HepG2 (cell line): ENCODE measurements around the gene RACGAP1. TPM values are rescaled to one million over a fixed set of nuclear protein-coding genes. Genes with fewer than 3 reads are reported as not detected.

Experiments used
- ATAC-seq: fragments of 200-7000 bp; cut with Tn5 transposase; 3 replicates; pipeline ENCODE4 v1.9.1; 2020; ENCODE audit warnings: mild to moderate bottlenecking, moderate library complexity
- BruUV-seq: library from RNA; stranded (reverse); fragments of 400-500 nt; replicated peaks from 2 replicates; lab custom pipeline; 2021; lab: Mats Ljungman, UMichigan
- CTCF ChIA-PET: fragments of 300-600 bp; formaldehyde crosslinking; extraction: SDS; loops from one replicate; lab custom pipeline; 2021; ENCODE audit warnings: low total read pairs, inconsistent platforms, low intra/inter-chr PET ratio; lab: Yijun Ruan, JAX
- POLR2A ChIA-PET: fragments of 350-600 bp; sonication (Branson Sonifier 250); formaldehyde crosslinking; loops from one replicate; lab custom pipeline; 2020; ENCODE audit warnings: antibody characterized with exemption, inconsistent platforms; lab: Yijun Ruan, JAX
- DNase-seq: peaks from one replicate; pipeline ENCODE4 v3.0.0-alpha.2; 2015; ENCODE audit warnings: low spot score
- FAIRE-seq: peaks from 3 replicates; lab custom pipeline; 2011; peaks lifted over from hg19 to GRCh38; lab: Jason Lieb, UNC
- H2AFZ ChIP-seq: one replicate; pipeline ENCODE4 v1.6.1; 2011; ENCODE audit warnings: low read length, inconsistent platforms
- H3K27ac ChIP-seq: fragments of 300-600 bp; 3 replicates; pipeline ENCODE4 v1.8.0; 2011; ENCODE audit warnings: mixed run types, mild to moderate bottlenecking, mixed read lengths, low read length, inconsistent platforms; ENCODE audit not compliant: insufficient read depth; ENCODE audit errors: extremely low read length
- H3K27me3 ChIP-seq, 2 experiments: fragments of 200-600 bp in 1 of 2; 2 replicates in 1 of 2; 3 replicates in 1 of 2; pipeline versions ENCODE4 v1.6.0 to v1.8.0; 2011; ENCODE audit warnings: low read length in 2 of 2, mild to moderate bottlenecking in 2 of 2, moderate library complexity in 2 of 2, inconsistent platforms in 1 of 2; ENCODE audit not compliant: insufficient read depth in 2 of 2, control insufficient read depth in 1 of 2
- H3K36me3 ChIP-seq, 2 experiments: fragments of 200-600 bp in 1 of 2; replicated peaks in 1 of 2; 2 replicates in 1 of 2; 3 replicates in 1 of 2; pipeline versions ENCODE4 v1.5.1 to v1.8.0; 2011; ENCODE audit warnings: low read length in 2 of 2, inconsistent platforms in 1 of 2; ENCODE audit not compliant: insufficient read depth in 2 of 2, control insufficient read depth in 1 of 2
- H3K4me1 ChIP-seq: 2 replicates; pipeline ENCODE4 v1.5.1; 2012; ENCODE audit warnings: low read length, inconsistent platforms; ENCODE audit not compliant: insufficient read depth
- H3K4me2 ChIP-seq: 2 replicates; pipeline ENCODE4 v1.6.0; 2011; ENCODE audit warnings: low read depth, low read length, inconsistent platforms
- H3K4me3 ChIP-seq, 3 experiments: fragments of 200-600 bp in 1 of 3; sonication (generic), shearing (Covaris generic) in 1 of 3; replicated peaks in 1 of 3; 2 replicates each; pipeline ENCODE4 v1.5.1; 2011 to 2016; ENCODE audit warnings: low read length in 3 of 3, inconsistent platforms in 2 of 3, low read depth in 2 of 3, mild to moderate bottlenecking in 2 of 3, control low read depth in 1 of 3, mixed read lengths in 1 of 3; ENCODE audit not compliant: insufficient read depth in 1 of 3
- H3K79me2 ChIP-seq: one replicate; pipeline ENCODE4 v1.6.1; 2011; ENCODE audit warnings: low read length, inconsistent platforms; ENCODE audit not compliant: insufficient read depth
- H3K9ac ChIP-seq: 2 replicates; pipeline ENCODE4 v1.6.0; 2011; ENCODE audit warnings: mild to moderate bottlenecking, low read depth, low read length, inconsistent platforms; ENCODE audit not compliant: insufficient read depth
- H3K9me3 ChIP-seq: 2 replicates; pipeline ENCODE4 v1.5.1; 2012; ENCODE audit warnings: mild to moderate bottlenecking, low read length
- H4K20me1 ChIP-seq: 2 replicates; pipeline ENCODE4 v1.6.0; 2011; ENCODE audit warnings: inconsistent platforms, mild to moderate bottlenecking, low read length, moderate library complexity; ENCODE audit not compliant: insufficient read depth
- ARNT ChIP-seq: fragments of 450-650 bp; IDR thresholded peaks from 2 replicates; pipeline ENCODE4 v1.6.1; 2017
- BRCA1 ChIP-seq: sonication (generic); formaldehyde crosslinking; IDR thresholded peaks from 2 replicates; pipeline ENCODE4 v1.4.0; 2020; ENCODE audit warnings: missing genetic modification reagents
- DNMT1 ChIP-seq: sonication (generic); formaldehyde crosslinking; IDR thresholded peaks from 2 replicates; pipeline ENCODE4 v1.5.1; 2020; ENCODE audit warnings: mild to moderate bottlenecking, missing genetic modification reagents
- DNMT3B ChIP-seq: conservative IDR thresholded peaks from 2 replicates; pipeline ENCODE4 v1.6.1; 2016; ENCODE audit warnings: missing biosample characterization, control low read depth
- KIAA2018 ChIP-seq: sonication (generic); formaldehyde crosslinking; IDR thresholded peaks from 2 replicates; pipeline ENCODE4 v1.5.0; 2020; ENCODE audit warnings: mild to moderate bottlenecking, missing genetic modification reagents, borderline replicate concordance
- MED13 ChIP-seq: sonication (generic); formaldehyde crosslinking; IDR thresholded peaks from 2 replicates; pipeline ENCODE4 v1.5.0; 2020; ENCODE audit warnings: missing genetic modification reagents
- MLLT10 ChIP-seq: sonication (generic); formaldehyde crosslinking; IDR thresholded peaks from 2 replicates; pipeline ENCODE4 v1.4.0; 2020; ENCODE audit warnings: missing genetic modification reagents
- PHF21A ChIP-seq: sonication (generic); formaldehyde crosslinking; IDR thresholded peaks from 2 replicates; pipeline ENCODE4 v1.5.0; 2020; ENCODE audit warnings: mild to moderate bottlenecking, missing genetic modification reagents
- ZBTB10 ChIP-seq: sonication (generic); formaldehyde crosslinking; IDR thresholded peaks from 2 replicates; pipeline ENCODE4 v1.4.0; 2020; ENCODE audit warnings: missing genetic modification reagents, borderline replicate concordance
- ZKSCAN8 ChIP-seq: IDR thresholded peaks from 2 replicates; pipeline ENCODE4 v1.6.1; 2016; ENCODE audit warnings: borderline replicate concordance, missing genetic modification reagents, missing compliant biosample characterization
- ZNF572 ChIP-seq: sonication (generic); formaldehyde crosslinking; IDR thresholded peaks from 2 replicates; pipeline ENCODE4 v1.5.1; 2020; ENCODE audit warnings: mild to moderate bottlenecking, missing genetic modification reagents
- WGBS: methylation state at CpG from one replicate; pipeline ENCODE4 v1.1.6; 2017; ENCODE audit warnings: low lambda C conversion rate; 5-methylcytosine and 5-hydroxymethylcytosine counted together
- in situ Hi-C: cut with HindIII; loops from 2 replicates; pipeline ENCODE4 v1.10.0; 2017; ENCODE audit warnings: low pct_unique_long_range_greater_than_20kb; ENCODE audit not compliant: extremely low pct_ligation_motif_present
- intact Hi-C: fragments of 100-400 bp; cut with micrococcal nuclease; formaldehyde crosslinking; loops from one replicate; pipeline ENCODE4 v1.10.0; 2022; ENCODE audit not compliant: unreplicated experiment
- polyA plus RNA-seq, 8 experiments: library from polyadenylated mRNA; depleted of rRNA in 3 of 8; stranded (reverse) in 7 of 8; unstranded in 1 of 8; fragments of >200 nt; fragmentation: Illumina TruSeq in 4 of 8; extraction: Trizol in 4 of 8; gene quantifications; 2 replicates each; pipeline versions ENCODE4 v1.2.1 to v1.2.3, GENCODE V29; 2011 to 2016; ENCODE audit warnings: low read depth in 4 of 8, missing spikeins in 1 of 8, mixed read lengths in 1 of 8; ENCODE audit not compliant: insufficient read depth in 1 of 8
- total RNA-seq, 5 experiments: library from RNA; depleted of rRNA; stranded (reverse); fragments of >200 nt; fragmentation: Illumina TruSeq; extraction: Trizol; gene quantifications; 2 replicates each; pipeline ENCODE4 v1.2.3, GENCODE V29; 2016; ENCODE audit warnings: low read depth in 1 of 5

Gene RACGAP1
- total and polyA plus RNA-seq, 2 of the 13 experiments (the other 11 are each of a cell fraction or from before 2014, with no cell fraction given) = 16.7 to 57.9 TPM

GRCh38 chr12:49969027-49969426 is 56.3 kb downstream of the RACGAP1 start:
- Histone ChIP-seq H3K9me3 (no peaks in the 10 kb centered on the region), H3K4me1 (peaks cover 56% of the 10 kb centered on the region), H3K79me2 (no peaks in the 10 kb centered on the region), H3K4me3 (no peak overlapping the region)
- POLR2A ChIA-PET = interaction anchor here (3.0 kb wide), 1 partner anchor 11 kb away, joined by 24 read pairs; no protein-coding TSS in a partner anchor
- CTCF ChIA-PET = interaction anchor here (3.5 to 3.9 kb wide), 2 partner anchors 88 to 101 kb away, joined by 43 to 65 read pairs; partner anchors contain the start of gene ASIC1
- no peak for TF ChIP-seq MED13 (CRISPR knock-in tag)
- TF ChIP-seq ZKSCAN8 (CRISPR knock-in tag) = no peak
- TF ChIP-seq ZNF572 (CRISPR knock-in tag) = no peak
- TF ChIP-seq ZBTB10 (CRISPR knock-in tag) = no peak
- no peak for TF ChIP-seq DNMT3B (CRISPR knock-in tag)
- TF ChIP-seq BRCA1 (CRISPR knock-in tag) = no peak
- TF ChIP-seq KIAA2018 (CRISPR knock-in tag) = no peak
- TF ChIP-seq MLLT10 (CRISPR knock-in tag) = no peak
- TF ChIP-seq ARNT = no peak
- no peak for TF ChIP-seq DNMT1 (CRISPR knock-in tag)
- TF ChIP-seq PHF21A (CRISPR knock-in tag) = no peak
- TF ChIP-seq, all 625 proteins: peak for 0
- no peak overlapping the region for H3K9ac ChIP-seq
- H3K27me3 ChIP-seq = peaks cover 6 to 65% of the 10 kb centered on the region in 2 experiments
- no peak overlapping the region for H3K27ac ChIP-seq
- H2AFZ ChIP-seq = no peak overlapping the region
- 88% methylated on average over 1 of the region's 5 CpGs for WGBS
- no TSS peak for BruUV-seq
- H3K4me2 ChIP-seq = no peak overlapping the region
- no peaks in the 10 kb centered on the region for H4K20me1 ChIP-seq
- intact Hi-C loops = no loop called here
- FAIRE-seq = no peak
- H3K36me3 ChIP-seq = no peaks in the 10 kb centered on the region
- ATAC-seq = no peak
- in situ Hi-C loops = no loop called here
- no peak for DNase-seq
